SK-N-MC (cell line): ENCODE measurements around the gene UCK1.
"Not testable (repeated sequence)": the region's sequence is repeated elsewhere in the genome, so short reads cannot be mapped to it uniquely, and the experiment has no call there.

ENCODE experiments used
- DNase-seq: peaks from one replicate; pipeline ENCODE4 v3.0.0-alpha.2; 2011; ENCODE audit warnings: low read depth, low spot score
- H3K27ac ChIP-seq: fragments of 200-600 bp; sonication (generic); 2 replicates; pipeline ENCODE4 v1.5.1; 2016; ENCODE audit warnings: mixed run types
- H3K36me3 ChIP-seq: fragments of 200-600 bp; sonication (generic); 2 replicates; pipeline ENCODE4 v1.6.1; 2017; ENCODE audit warnings: antibody characterized with exemption, low read length, mixed read lengths; ENCODE audit not compliant: insufficient read depth
- H3K4me3 ChIP-seq: fragments of 200-600 bp; sonication (generic); 2 replicates; pipeline ENCODE4 v1.5.1; 2016
- H3K9ac ChIP-seq: fragments of 200-600 bp; sonication (generic); 2 replicates; pipeline ENCODE4 v1.8.0; 2017; ENCODE audit warnings: mixed run types, mixed read lengths; ENCODE audit not compliant: insufficient read length
- H3K9me3 ChIP-seq: fragments of 200-600 bp; sonication (generic); 2 replicates; pipeline ENCODE4 v1.6.1; 2017; ENCODE audit warnings: low read depth, mild to moderate bottlenecking, antibody characterized with exemption, low read length, moderate library complexity, mixed read lengths
- EZH2 ChIP-seq: fragments of 200-600 bp; sonication (generic); IDR thresholded peaks from one replicate; pipeline ENCODE4 v1.6.1; 2017; ENCODE audit warnings: antibody characterized with exemption
- FOXP2 ChIP-seq: optimal IDR thresholded peaks from 2 replicates; pipeline ENCODE3; 2011; ENCODE audit warnings: mild to moderate bottlenecking, moderate library complexity; ENCODE audit not compliant: insufficient read depth; ENCODE audit errors: extremely low read length, control extremely low read depth
- POLR2AphosphoS5 ChIP-seq: IDR thresholded peaks from 2 replicates; pipeline ENCODE4 v1.6.1; 2012; ENCODE audit warnings: mild to moderate bottlenecking, low read depth, low read length, borderline replicate concordance

The UCK1 gene

DNA sequence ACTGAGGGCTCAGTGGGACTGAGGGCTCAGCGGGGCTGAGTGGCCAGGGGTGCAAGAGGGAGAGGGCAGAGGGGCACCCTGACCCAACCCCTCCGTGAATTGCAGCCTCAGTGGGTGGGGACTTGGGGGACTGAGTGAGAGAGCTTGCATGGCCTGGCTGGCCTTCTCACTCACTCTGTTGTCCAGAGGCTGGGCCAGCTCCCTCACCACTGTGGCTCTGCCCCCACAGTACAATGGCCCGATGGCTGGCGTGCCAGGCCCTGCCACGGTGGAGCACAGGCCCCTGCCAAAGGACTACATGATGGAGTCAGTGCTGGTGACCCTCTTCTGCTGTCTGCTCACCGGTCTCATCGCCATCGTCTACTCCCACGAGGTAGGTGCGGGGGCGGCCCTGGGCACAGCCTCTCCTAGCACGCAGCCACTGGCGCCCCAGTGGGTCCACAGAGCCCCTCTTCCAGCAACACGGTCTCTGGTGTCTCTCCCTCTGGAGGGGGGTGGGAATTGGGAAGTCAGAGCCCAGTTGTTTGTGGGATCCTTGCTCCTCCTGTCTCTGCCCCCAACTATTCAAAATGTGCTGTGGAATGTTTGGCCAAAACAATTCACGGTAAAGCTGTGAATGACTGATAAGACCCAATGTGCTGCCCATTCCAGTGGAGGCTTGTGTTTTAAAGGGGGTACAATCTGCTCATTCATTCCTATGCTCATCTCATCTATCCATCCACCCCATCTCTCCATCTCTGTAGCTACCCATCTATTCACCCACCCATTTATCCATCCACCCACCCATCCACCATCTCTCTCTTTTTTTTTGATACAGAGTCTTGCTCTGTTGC is 25.0 kb upstream of the UCK1 start:
- no peak for TF ChIP-seq EZH2
- TF ChIP-seq FOXP2: no peak
- no peak for TF ChIP-seq POLR2AphosphoS5
- H3K9ac ChIP-seq: no peak overlapping the region
- no peak overlapping the region for H3K4me3 ChIP-seq
- no peaks in the 10 kb centered on the region for H3K36me3 ChIP-seq
- no peaks in the 10 kb centered on the region for H3K9me3 ChIP-seq
- no peak for DNase-seq
- no peak overlapping the region for H3K27ac ChIP-seq

DNA sequence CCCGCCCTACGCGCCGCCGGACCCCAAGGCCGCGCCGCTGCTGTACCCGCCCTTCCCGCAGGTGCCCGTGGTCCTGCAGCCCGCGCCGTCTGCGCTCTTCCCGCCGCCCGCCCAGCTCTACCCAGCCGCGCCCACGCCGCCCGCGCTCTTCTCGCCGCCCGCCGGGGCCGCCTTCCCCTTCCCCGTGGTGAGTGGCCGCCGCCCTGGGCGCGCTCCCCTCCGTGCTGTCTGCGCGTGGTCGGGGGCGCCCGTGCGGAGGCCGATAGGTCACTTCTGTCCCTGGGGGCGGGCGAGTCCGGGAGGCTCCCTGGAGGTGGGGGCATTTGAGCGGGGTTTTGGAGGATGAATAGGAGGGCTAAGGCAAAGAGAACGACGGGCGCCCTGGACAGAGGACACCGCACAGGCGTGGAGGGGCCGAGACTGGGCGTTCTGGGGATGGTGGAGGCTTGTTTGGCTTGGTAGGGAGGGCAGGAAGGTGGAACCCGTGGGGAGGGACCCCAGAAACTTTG is 23.8 kb upstream of the UCK1 start:
- DNase-seq: no peak
- H3K9me3 ChIP-seq: no peaks in the 10 kb centered on the region
- H3K4me3 ChIP-seq: no peak overlapping the region
- no peak overlapping the region for H3K27ac ChIP-seq
- no peaks in the 10 kb centered on the region for H3K36me3 ChIP-seq
- TF ChIP-seq FOXP2 (no peak), POLR2AphosphoS5 (no peak), EZH2 (no peak)
- H3K9ac ChIP-seq: no peak overlapping the region

GRCh38 chr9:131554087-131554842 is 23.2 kb upstream of the UCK1 start:
- H3K27ac ChIP-seq: no peak overlapping the region
- no peaks in the 10 kb centered on the region for H3K36me3 ChIP-seq
- H3K9ac ChIP-seq: no peak overlapping the region
- no peak overlapping the region for H3K4me3 ChIP-seq
- TF ChIP-seq EZH2 (no peak), POLR2AphosphoS5 (no peak), FOXP2 (no peak)
- DNase-seq: no peak
- no peaks in the 10 kb centered on the region for H3K9me3 ChIP-seq

- no peak overlapping the region for H3K27ac ChIP-seq
- TF ChIP-seq FOXP2: no peak
- no peak for TF ChIP-seq EZH2
- no peak for TF ChIP-seq POLR2AphosphoS5
- no peak overlapping the region for H3K9ac ChIP-seq
- H3K36me3 ChIP-seq: no peaks in the 10 kb centered on the region
- H3K4me3 ChIP-seq: no peak overlapping the region
- no peaks in the 10 kb centered on the region for H3K9me3 ChIP-seq
- DNase-seq: no peak
Measured at GRCh38 chr9:131552030-131552429, 21.0 kb upstream of the UCK1 start.

GRCh38 chr9:131550465-131550864 is 19.4 kb upstream of the UCK1 start:
- H3K36me3 ChIP-seq, H3K9ac ChIP-seq, H3K27ac ChIP-seq, H3K4me3 ChIP-seq, H3K9me3 ChIP-seq, DNase-seq: not testable (repeated sequence)

DNA sequence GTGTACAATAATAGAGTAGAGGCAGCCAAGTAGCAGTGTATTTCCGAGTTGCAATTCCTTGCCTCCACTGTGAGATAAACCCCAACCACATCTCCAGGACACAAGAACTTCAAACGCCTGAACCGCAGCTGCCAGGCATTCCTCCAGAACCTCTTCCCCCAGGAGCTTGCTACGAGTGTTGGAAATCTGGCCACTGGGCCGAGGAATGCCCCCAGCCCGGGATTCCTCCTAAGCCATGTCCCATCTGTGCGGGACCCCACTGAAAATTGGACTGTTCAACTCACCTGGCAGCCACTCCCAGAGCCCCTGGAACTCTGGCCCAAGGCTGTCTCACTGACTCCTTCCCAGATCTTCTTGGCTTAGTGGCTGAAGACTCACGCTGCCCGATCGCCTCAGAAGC is 18.1 kb upstream of the UCK1 start:
- not testable (repeated sequence) for H3K9me3 ChIP-seq, H3K4me3 ChIP-seq, H3K27ac ChIP-seq, H3K36me3 ChIP-seq, H3K9ac ChIP-seq, DNase-seq

DNA sequence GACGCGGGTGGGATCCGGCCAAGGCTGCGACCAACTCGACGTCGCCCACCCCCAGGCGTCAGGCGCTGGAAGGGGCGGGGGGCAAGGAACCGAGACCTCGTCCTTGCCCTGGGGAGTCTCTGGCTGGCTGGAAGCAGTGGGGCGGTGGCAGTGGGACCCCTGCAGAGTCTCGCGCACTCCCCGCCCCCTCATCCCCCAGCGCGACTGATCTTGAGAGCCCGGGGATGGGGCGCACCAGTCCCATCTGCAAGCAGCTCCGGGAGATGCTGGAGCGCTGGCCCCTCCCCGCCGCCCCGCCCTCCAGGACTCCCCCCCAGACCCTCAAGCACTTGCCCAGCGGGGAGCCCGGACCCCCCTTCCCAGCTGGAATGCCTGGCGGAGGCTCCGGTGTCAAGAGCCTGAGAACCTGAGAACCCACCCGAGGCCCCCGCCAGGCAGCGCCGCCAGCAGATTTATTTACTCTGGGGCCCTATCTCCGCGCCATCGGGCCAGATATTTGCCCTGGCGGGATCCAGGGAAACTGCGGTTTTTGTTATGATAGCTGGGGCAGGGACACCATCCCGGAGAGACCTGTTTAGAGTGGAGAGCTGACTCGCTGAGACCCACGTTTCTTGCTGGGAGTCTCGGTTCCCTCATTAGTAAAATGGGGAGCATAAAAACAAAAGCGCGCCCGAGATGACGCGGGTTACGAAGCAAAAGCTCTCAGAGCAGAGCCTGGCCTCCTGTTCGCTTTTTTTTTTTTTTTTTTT is 15.4 kb upstream of the UCK1 start:
- H3K27ac ChIP-seq: no peak overlapping the region
- H3K9ac ChIP-seq: no peak overlapping the region
- no peak for TF ChIP-seq POLR2AphosphoS5
- TF ChIP-seq FOXP2: no peak
- TF ChIP-seq EZH2: no peak
- peaks cover 3% of the 10 kb centered on the region; the same call in 1 of the 2 replicates for H3K9me3 ChIP-seq
- peak overlapping the region; percentile 65 for H3K4me3 ChIP-seq
- H3K36me3 ChIP-seq: no peaks in the 10 kb centered on the region
- DNase-seq: no peak

DNA sequence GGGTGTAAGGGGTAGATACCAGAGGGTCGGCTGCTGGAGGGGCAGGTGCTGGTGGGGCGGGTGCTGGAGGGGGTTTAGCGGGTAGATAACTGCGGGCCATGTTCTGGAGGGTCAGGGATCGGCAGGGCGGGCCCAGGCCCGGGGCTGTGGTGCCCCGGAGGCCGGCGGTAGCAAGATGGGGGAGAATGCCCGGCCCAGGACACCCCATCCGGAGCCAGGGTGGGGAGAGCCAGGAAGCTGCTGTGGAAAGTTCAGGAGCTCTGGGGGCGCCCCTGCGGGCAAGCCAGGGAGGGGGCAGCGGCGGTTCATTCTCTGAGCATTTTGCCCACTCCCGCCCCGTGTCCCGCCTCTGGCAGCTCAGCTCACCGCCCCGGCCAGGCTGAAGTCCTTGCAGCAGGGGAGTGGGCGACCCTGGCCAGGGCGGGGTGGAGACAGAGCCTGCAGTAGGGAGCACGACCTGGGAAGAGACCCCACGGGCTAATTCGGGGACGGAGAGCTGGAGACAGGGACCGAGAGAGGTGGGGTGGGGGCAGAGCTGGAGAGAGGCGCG is 14.8 kb upstream of the UCK1 start:
- no peak for DNase-seq
- Histone ChIP-seq H3K36me3 (no peaks in the 10 kb centered on the region), H3K4me3 (no peak overlapping the region; the same call in 1 of the 2 replicates), H3K27ac (no peak overlapping the region), H3K9ac (no peak overlapping the region), H3K9me3 (peaks cover 3% of the 10 kb centered on the region; the same call in 1 of the 2 replicates)
- TF ChIP-seq FOXP2 (no peak), POLR2AphosphoS5 (no peak), EZH2 (no peak)
